ENCODE results near the gene SYNDIG1. TPM values are rescaled to one million over a fixed set of nuclear protein-coding genes. Genes with fewer than 3 reads are reported as not detected.

The SYNDIG1 gene
- polyA plus RNA-seq, 1 donor from 2014 or later = 0.22 TPM

DNA sequence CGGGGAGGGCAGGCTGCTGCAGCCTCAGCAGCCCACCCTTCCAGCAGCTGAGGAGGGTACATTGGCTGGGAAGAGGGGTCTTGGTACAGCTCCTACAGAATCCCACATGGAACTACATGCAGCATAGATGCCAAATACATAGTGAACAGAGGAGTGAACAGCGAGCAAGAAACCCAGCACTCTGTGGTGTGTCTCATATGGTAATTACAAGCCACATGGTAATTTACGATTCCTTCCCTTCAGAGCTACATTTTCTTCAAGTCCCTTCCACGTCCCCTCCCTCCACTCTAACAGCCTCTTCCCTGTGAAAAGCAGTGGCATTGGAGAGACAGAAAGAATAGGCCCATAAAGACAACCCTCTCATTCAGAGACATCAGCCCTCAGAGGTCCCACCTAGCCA lies 167.7 kb downstream of the SYNDIG1 start:
- no peaks in the 10 kb centered on the region for H3K36me3 ChIP-seq (ENCODE audit: insufficient read depth, low read length)
- H3K79me2 ChIP-seq (replicated peaks; ENCODE audit: insufficient read depth, low read length) = no peaks in the 10 kb centered on the region
- no peaks in the 10 kb centered on the region for H3K9me3 ChIP-seq (ENCODE audit: low read length)
- H3F3A ChIP-seq (ENCODE audit: insufficient read depth, low read length, poor library complexity, severe bottlenecking) = no peaks in the 10 kb centered on the region
- H3K4me3 ChIP-seq (ENCODE audit: low read length) = no peak overlapping the region
- H3K4me2 ChIP-seq (ENCODE audit: low read length) = no peak overlapping the region
- H4K20me1 ChIP-seq (ENCODE audit: insufficient read depth) = no peaks in the 10 kb centered on the region
- H3K9me2 ChIP-seq (ENCODE audit: insufficient read depth, low read length) = no peaks in the 10 kb centered on the region
- H3K27ac ChIP-seq (ENCODE audit: low read length) = no peak overlapping the region
- no peak overlapping the region for H2AFZ ChIP-seq (ENCODE audit: low read depth, low read length)
- no peaks in the 10 kb centered on the region for H3K27me3 ChIP-seq (ENCODE audit: insufficient read depth, low read depth, low read length)
- no peak for TF ChIP-seq SMC3 (conservative IDR thresholded peaks at IDR 0.05; ENCODE audit: poor library complexity)
- no peak for TF ChIP-seq MXI1 (conservative IDR thresholded peaks at IDR 0.05; ENCODE audit: poor library complexity, severe bottlenecking)
- TF ChIP-seq RAD21 (conservative IDR thresholded peaks at IDR 0.05) = no peak
- TF ChIP-seq REST (IDR thresholded peaks at IDR 0.05; ENCODE audit: borderline replicate concordance) = no peak
- TF ChIP-seq EP300 (conservative IDR thresholded peaks at IDR 0.05; ENCODE audit: poor library complexity, severe bottlenecking) = no peak
- no peak overlapping the region for H3K9ac ChIP-seq (ENCODE audit: low read length)

DNA sequence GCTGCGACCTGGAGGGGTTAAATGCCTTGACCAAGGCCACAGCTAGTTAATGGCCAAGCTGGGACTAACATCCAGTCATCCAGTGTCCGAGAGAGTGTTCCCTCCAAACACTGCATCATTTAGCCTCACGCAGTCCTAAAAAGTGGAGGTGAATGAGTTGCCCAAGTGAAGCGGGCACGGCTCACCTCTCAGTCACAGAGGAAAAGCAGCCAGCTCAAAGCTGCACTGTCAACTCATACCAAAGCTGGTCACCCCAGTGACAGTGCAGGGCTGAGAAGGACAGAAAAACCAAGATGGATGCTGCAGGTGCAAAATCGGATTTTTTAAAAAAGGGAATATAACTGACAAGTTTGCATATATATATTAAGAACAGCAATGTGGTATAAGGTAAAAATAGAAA lies 168.5 kb downstream of the SYNDIG1 start:
- Histone ChIP-seq H3K4me3 (ENCODE audit: low read length) (no peak overlapping the region), H3K4me2 (ENCODE audit: low read length) (no peak overlapping the region), H3K79me2 (replicated peaks; ENCODE audit: insufficient read depth, low read length) (no peaks in the 10 kb centered on the region)

More for the DNA sequence above, 168.5 kb downstream of the SYNDIG1 start:
- Histone ChIP-seq H3K27ac (ENCODE audit: low read length) (no peak overlapping the region), H4K20me1 (ENCODE audit: insufficient read depth) (no peaks in the 10 kb centered on the region), H3F3A (ENCODE audit: insufficient read depth, low read length, poor library complexity, severe bottlenecking) (no peaks in the 10 kb centered on the region), H3K9me3 (ENCODE audit: low read length) (no peaks in the 10 kb centered on the region), H2AFZ (ENCODE audit: low read depth, low read length) (no peak overlapping the region), H3K9ac (ENCODE audit: low read length) (no peak overlapping the region), H3K9me2 (ENCODE audit: insufficient read depth, low read length) (no peaks in the 10 kb centered on the region), H3K27me3 (ENCODE audit: insufficient read depth, low read depth, low read length) (no peaks in the 10 kb centered on the region), H3K36me3 (ENCODE audit: insufficient read depth, low read length) (no peaks in the 10 kb centered on the region)
- TF ChIP-seq EP300 (conservative IDR thresholded peaks at IDR 0.05; ENCODE audit: poor library complexity, severe bottlenecking) = no peak
- no peak for TF ChIP-seq REST (IDR thresholded peaks at IDR 0.05; ENCODE audit: borderline replicate concordance)
- TF ChIP-seq EZH2 (IDR thresholded peaks at IDR 0.05; ENCODE audit: borderline replicate concordance, insufficient read depth, low read length, poor library complexity, severe bottlenecking) = no peak
- TF ChIP-seq POLR2AphosphoS5 (IDR thresholded peaks at IDR 0.05) = no peak
- no peak for TF ChIP-seq MXI1 (conservative IDR thresholded peaks at IDR 0.05; ENCODE audit: poor library complexity, severe bottlenecking)
- no peak for TF ChIP-seq RAD21 (conservative IDR thresholded peaks at IDR 0.05)
- no peak for TF ChIP-seq SMC3 (conservative IDR thresholded peaks at IDR 0.05; ENCODE audit: poor library complexity)
- no peak for TF ChIP-seq TAF1 (IDR thresholded peaks at IDR 0.05; ENCODE audit: low read depth)
- TF ChIP-seq CTCF (IDR thresholded peaks at IDR 0.05; ENCODE audit: poor library complexity, severe bottlenecking) = no peak
